Measurements from ENCODE around the gene RBBP8NL.

Gene RBBP8NL

DNA sequence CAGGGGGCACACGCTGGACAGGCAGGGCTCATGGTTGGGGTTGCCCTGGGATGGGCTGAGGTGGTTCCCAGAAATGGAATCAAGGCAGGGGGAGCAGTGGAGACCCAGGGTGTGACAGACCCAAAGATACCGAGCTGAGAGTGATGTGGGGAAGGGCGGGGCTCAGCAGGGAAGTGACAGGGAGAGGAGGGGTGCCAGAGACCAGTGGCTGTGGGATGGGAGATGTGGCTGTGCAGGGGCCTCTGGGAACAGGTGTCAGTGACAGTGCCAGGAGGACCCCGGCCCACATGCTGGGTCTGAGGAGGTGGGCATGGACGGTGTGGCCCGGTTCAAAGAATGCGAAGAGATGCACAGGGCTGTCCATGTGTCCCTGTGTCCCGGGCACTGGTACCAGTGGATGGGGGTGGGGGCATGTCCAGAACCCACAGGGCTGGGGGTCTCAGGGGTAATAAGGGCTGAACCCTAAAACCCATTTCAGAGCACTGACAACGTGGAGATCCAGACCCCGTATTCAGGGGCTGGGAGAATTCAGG lies 21.3 kb downstream of the RBBP8NL start:
- no peak for DNase-seq

- DNase-seq: no peak
Measured at GRCh38 chr20:62405108-62405980, 22.0 kb downstream of the RBBP8NL start.

DNA sequence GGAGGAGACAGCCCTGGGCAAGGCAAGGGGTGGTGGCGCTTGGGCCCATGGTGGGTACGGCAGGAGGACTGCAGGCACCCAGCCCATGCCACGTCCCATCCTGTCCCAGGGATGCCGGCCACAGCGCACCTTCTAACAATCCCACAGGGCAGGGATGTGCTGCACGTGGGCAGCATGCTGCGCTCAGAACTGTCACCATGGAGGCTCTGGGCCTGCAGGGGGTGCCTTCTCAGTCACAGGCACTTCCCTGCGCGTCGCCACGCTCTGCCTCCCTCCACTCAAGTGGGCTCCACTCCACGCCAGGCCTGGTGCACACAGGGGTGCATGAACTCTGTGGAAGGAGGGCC lies 22.6 kb downstream of the RBBP8NL start:
- no peak for DNase-seq

DNA sequence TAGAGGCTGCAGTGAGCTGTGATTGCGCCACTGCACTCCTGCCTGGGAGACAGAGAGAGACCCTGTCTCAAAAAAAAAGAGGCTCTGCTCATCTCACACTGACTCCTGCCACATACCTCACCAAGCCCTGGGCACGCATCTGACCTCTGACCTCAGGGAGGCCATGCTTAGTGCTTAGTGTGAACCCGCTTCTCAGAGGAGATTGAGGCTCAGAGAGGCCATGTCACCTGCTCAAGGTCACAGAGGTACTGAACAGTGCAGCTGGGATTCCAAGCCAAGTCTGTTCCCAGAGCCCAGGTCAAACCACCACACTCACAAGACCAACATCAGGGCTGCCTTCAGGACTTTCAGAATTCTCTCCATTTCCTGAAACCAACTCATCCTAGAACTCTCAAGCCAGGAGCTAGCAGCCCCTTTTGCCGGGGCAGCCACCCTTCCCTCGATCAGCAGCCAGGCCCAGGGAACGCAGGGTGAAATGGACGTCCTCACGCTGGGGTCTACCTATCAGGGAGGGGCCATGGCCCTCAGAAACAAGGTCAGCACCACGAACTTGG lies 23.1 kb downstream of the RBBP8NL start:
- no peak for DNase-seq

GRCh38 chr20:62403331-62403730 lies 24.0 kb downstream of the RBBP8NL start:
- DNase-seq: no peak

- no peak for DNase-seq
Measured at GRCh38 chr20:62402456-62403150, 24.7 kb downstream of the RBBP8NL start.

DNA sequence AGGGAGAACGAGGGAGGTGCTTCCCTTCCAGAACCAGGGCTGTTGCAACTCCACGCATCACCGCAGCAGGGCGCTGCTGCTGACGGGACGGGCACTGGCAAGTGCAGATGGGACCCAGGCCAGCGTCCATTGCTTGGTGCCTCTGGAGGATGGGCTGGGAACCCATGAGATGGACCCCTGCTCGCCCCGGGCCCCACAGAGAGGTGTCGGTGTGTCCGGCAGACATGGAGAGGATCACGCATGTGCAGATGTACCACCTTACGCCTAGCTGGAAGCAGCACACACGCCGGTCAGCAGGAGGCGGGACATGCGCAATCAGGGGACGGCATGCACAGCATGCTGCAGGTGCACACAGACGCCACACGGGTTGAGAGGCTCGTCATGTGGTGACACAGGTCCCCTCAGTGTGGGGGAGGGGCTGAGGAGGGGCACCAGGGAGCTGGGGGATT lies 26.0 kb downstream of the RBBP8NL start:
- no peak for DNase-seq

DNA sequence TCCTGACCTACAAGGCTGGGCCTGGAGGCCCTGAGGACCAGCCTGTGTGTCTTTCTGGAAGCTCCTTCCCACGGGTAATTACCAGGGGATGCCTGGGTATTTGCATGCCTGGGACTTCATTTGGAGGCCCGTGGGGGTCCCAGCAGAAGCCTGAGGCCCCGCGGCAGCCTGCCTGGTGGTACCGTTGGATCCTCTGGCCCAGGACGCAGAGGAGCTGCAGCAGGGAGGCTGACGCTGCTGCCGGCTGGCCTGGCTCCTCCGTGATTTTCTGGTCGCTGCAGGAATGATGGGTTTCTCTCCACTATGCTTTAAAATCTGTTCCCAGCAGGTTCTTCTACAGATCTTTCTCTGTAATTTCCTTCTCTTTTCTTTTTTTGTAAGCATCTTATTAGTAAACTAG lies 26.8 kb downstream of the RBBP8NL start:
- DNase-seq: no peak

GRCh38 chr20:62400021-62400420 lies 27.3 kb downstream of the RBBP8NL start:
- DNase-seq: no peak

DNA sequence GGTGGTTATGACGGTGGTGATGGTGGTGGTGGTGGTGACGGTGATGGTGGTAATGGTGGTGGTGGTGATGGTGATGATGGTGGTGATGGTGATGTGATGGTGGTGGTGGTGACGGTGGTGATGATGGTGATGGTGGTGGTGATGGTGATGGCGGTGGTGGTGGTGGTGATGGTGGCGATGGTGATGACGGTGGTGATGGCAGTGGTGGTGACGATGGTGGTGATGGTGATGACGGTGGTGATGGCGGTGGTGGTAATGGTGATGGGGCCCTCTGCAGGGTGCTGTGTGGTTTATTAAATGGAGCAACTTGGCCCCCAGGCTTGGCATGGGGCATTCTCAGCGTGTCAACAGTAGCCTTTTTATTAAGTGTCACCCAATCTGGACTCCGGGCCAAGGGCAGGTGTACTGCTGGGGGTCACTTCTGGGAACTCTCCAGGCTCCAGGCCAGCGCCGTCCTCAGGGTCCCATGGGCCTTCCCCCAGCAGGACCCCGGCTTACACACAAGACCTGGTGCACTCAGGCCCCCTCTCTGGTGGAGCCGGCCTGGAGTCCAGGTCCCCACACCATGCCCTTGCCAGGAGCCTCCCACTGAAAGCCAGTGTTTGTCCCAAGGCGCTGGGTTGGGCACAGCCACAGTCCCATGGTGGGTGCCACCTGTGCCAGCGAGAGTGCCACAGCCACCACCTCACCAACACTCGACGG lies 29.1 kb downstream of the RBBP8NL start:
- DNase-seq: no peak

GRCh38 chr20:62396367-62397239 lies 30.7 kb downstream of the RBBP8NL start:
- no peak for DNase-seq

- no peak for DNase-seq
Measured at GRCh38 chr20:62395311-62396242, 31.8 kb downstream of the RBBP8NL start.

GRCh38 chr20:62394248-62395245 lies 32.8 kb downstream of the RBBP8NL start:
- no peak for DNase-seq

GRCh38 chr20:62393830-62394229 lies 33.5 kb downstream of the RBBP8NL start:
- DNase-seq: no peak

DNA sequence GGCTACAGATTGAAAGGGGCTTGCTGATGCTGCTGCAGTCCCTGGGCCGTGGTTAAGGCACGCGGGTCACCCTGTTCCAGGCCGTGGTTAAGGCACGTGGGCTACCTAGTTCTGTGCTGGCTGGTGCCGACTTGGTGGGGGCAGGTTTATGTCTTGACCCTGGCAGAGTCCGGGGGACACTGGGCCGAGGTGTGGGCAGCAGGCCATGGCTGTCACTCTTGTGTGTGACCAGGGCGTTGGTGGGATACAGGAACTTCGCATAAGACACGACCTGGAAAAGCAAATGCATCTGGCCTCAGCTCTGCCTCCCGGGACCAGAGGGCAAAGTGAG lies 34.0 kb downstream of the RBBP8NL start:
- DNase-seq: no peak

GRCh38 chr20:62392621-62393334 lies 34.6 kb downstream of the RBBP8NL start:
- DNase-seq: no peak

DNA sequence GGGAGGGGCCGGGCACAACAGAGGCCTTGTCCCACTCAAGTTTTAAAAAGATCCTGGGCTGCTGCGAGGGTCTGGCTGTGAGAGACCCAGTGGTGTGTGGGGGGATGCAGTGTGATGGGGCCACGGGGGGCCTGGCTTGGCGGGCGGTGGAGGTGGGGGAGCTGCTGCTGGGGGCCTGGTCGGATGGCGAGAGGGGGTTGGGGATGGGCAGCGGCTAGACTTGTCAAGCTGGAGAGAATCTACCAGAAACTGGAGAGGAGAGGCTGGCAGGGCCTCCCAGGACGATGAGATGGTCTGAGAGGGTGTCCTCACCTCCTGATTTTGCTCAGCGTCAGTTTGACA lies 35.3 kb downstream of the RBBP8NL start:
- no peak for DNase-seq

DNA sequence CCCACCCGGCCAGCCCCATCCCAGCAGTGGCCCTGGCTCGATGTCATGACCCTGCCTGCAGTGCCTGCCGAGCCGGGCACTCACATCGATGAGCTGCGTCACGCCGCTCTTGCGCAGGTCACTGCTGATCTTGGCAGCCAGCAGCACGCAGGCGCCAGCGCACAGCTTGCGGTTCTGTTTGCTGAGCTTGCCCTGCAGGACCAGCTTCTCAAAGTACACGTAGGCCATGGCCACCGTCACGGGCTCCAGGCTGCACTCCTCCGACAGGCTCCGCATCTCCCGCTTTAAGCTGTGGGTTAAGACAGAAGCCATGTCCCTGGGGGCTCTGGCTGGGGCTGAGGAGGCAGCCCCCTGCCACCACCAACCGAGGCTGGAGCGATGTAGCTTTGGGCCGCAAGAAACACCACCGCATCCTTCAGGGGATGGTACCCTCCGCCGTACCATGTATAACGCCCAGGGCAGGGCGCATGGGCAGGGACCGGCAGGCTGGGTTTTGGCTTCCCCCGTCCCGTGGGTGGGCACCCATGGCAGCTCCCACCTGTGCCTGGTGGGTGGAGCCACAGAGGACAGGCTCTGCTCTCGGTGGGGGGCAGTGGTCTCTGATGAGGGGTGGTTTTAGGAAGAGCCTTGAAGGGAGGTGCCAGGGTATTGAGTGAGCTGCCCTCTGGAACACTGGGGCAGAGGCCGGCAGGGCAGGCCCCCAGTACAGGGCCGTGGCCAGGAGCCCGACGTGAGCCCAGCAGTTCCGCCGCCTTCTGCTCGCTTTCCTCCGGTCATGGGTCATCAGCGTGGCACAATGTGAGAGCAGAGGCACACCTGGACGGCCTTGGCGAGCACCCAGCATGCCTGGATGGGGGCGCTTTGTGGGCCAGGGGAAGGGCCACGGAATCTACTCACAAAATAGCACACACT lies 35.9 kb downstream of the RBBP8NL start:
- DNase-seq: no peak
